Measurements from ENCODE around the gene PPRC1. TPM values are rescaled to one million over a fixed set of nuclear protein-coding genes. Genes with fewer than 3 reads are reported as not detected.

The PPRC1 gene
- total RNA-seq, 1 donor from 2014 or later = 38.3 TPM

- no peaks in the 10 kb centered on the region for H3K9me3 ChIP-seq
- ATAC-seq (no peak), DNase-seq (no peak)
- intact Hi-C loops (cut with DNase I) = no loop called here
- H3K36me3 ChIP-seq = no peaks in the 10 kb centered on the region
- no peaks in the 10 kb centered on the region for H3K4me1 ChIP-seq
- H3K4me3 ChIP-seq = no peak overlapping the region
- no peak for TF ChIP-seq CTCF (IDR thresholded peaks at IDR 0.05)
- no peaks in the 10 kb centered on the region for H3K27me3 ChIP-seq
- H3K27ac ChIP-seq = no peak overlapping the region
Measured at GRCh38 chr10:102090772-102091171, 42.1 kb upstream of the PPRC1 start.

GRCh38 chr10:102096449-102096848 is 36.4 kb upstream of the PPRC1 start:
- DNase-seq (no peak), ATAC-seq (no peak)
- Histone ChIP-seq H3K36me3 (no peaks in the 10 kb centered on the region), H3K27ac (no peak overlapping the region), H3K4me1 (no peaks in the 10 kb centered on the region), H3K9me3 (no peaks in the 10 kb centered on the region), H3K4me3 (no peak overlapping the region), H3K27me3 (no peaks in the 10 kb centered on the region)
- no peak for TF ChIP-seq CTCF (IDR thresholded peaks at IDR 0.05)
- intact Hi-C loops (cut with DNase I) = no loop called here

- no peak overlapping the region for H3K27ac ChIP-seq
- intact Hi-C loops (cut with DNase I) = no loop called here
- no peak for TF ChIP-seq CTCF (IDR thresholded peaks at IDR 0.05)
- no peaks in the 10 kb centered on the region for H3K27me3 ChIP-seq
- no peaks in the 10 kb centered on the region for H3K4me1 ChIP-seq
- no peak overlapping the region for H3K4me3 ChIP-seq
- H3K9me3 ChIP-seq = no peaks in the 10 kb centered on the region
- DNase-seq (no peak), ATAC-seq (no peak)
- H3K36me3 ChIP-seq = peaks cover 8% of the 10 kb centered on the region
Measured at GRCh38 chr10:102101152-102101551, 31.7 kb upstream of the PPRC1 start.

GRCh38 chr10:102102421-102102820 is 30.4 kb upstream of the PPRC1 start:
- Histone ChIP-seq H3K4me1 (no peaks in the 10 kb centered on the region), H3K27me3 (no peaks in the 10 kb centered on the region), H3K36me3 (peaks cover 18% of the 10 kb centered on the region), H3K9me3 (no peaks in the 10 kb centered on the region), H3K4me3 (no peak overlapping the region), H3K27ac (no peak overlapping the region)
- no peak for ATAC-seq
- DNase-seq = no peak
- intact Hi-C loops (cut with DNase I) = no loop called here
- TF ChIP-seq CTCF (IDR thresholded peaks at IDR 0.05) = no peak

- Histone ChIP-seq H3K4me1 (no peaks in the 10 kb centered on the region), H3K36me3 (peaks cover 57% of the 10 kb centered on the region), H3K9me3 (no peaks in the 10 kb centered on the region), H3K27ac (no peak overlapping the region), H3K4me3 (no peak overlapping the region), H3K27me3 (no peaks in the 10 kb centered on the region)
- DNase-seq (no peak), ATAC-seq (no peak)
- TF ChIP-seq CTCF (IDR thresholded peaks at IDR 0.05) = no peak
- intact Hi-C loops (cut with DNase I) = no loop called here
Measured at GRCh38 chr10:102106998-102107397, 25.8 kb upstream of the PPRC1 start.
